Mesothelial cell of epicardium (in vitro differentiated cells): Measurements from ENCODE around the gene VN1R5. TPM values are rescaled to one million over a fixed set of nuclear protein-coding genes. Genes with fewer than 3 reads are reported as not detected.

ENCODE experiments used
- DNase-seq, 2 experiments: peaks; one replicate each; pipeline ENCODE4 v3.0.0; 2021; ENCODE audit warnings: low spot score in 2 of 2; ENCODE audit not compliant: unreplicated experiment in 2 of 2
- H3K27ac Mint-ChIP-seq: 2 replicates; pipeline ENCODE4 v1.8.0; 2021; ENCODE audit warnings: mixed read lengths
- H3K27me3 Mint-ChIP-seq: 2 replicates; pipeline ENCODE4 v1.8.0; 2021; ENCODE audit warnings: low read depth, mixed read lengths
- H3K36me3 Mint-ChIP-seq: 2 replicates; pipeline ENCODE4 v1.8.0; 2021; ENCODE audit warnings: mixed read lengths
- H3K4me1 Mint-ChIP-seq: 2 replicates; pipeline ENCODE4 v1.8.0; 2021; ENCODE audit warnings: mixed read lengths
- H3K4me3 Mint-ChIP-seq: 2 replicates; pipeline ENCODE4 v1.8.0; 2021; ENCODE audit warnings: mild to moderate bottlenecking, moderate library complexity, mixed read lengths
- H3K9me3 Mint-ChIP-seq: 2 replicates; pipeline ENCODE4 v1.8.0; 2021; ENCODE audit warnings: mixed read lengths
- total RNA-seq: library from RNA; stranded (reverse); gene quantifications from 3 replicates; pipeline ENCODE4 v1.2.1, GENCODE V29; 2021
- TF ChIP-seq, protein P1 (sequence below): fragments of 200-600 bp; sonication (generic); IDR thresholded peaks from one replicate; pipeline ENCODE4 v1.5.0; 2021; ENCODE audit warnings: antibody characterized with exemption; ENCODE audit not compliant: unreplicated experiment

VN1R5 gene
- total RNA-seq, 1 donor from 2014 or later: not detected

DNA sequence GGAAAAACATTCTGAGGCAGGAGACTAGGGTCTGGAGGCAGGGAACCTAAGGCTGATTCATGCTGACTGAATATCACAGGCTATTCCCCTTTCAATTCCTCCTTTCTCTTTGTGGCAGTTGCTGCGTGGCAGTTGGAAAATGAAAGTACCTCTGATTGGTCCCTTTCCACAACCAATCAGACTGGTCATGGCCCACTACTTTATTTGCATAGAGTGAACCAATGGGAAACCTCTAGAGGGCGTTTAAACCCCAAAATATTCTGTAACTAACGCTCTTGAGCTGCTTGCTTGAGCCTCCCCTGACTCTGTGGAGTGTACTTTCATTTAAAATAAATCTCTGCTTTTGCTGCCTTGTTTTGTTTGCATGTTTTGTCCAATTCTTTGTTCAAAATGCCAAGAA is 27.7 kb upstream of the VN1R5 start:
- no peak for DNase-seq
- Mint-ChIP-seq H3K9me3 (peaks cover 57% of the 10 kb centered on the region), H3K4me1 (no peaks in the 10 kb centered on the region), H3K27ac (no peak overlapping the region), H3K4me3 (no peak overlapping the region), H3K36me3 (no peaks in the 10 kb centered on the region), H3K27me3 (no peaks in the 10 kb centered on the region)
- TF ChIP-seq, protein P1, sequence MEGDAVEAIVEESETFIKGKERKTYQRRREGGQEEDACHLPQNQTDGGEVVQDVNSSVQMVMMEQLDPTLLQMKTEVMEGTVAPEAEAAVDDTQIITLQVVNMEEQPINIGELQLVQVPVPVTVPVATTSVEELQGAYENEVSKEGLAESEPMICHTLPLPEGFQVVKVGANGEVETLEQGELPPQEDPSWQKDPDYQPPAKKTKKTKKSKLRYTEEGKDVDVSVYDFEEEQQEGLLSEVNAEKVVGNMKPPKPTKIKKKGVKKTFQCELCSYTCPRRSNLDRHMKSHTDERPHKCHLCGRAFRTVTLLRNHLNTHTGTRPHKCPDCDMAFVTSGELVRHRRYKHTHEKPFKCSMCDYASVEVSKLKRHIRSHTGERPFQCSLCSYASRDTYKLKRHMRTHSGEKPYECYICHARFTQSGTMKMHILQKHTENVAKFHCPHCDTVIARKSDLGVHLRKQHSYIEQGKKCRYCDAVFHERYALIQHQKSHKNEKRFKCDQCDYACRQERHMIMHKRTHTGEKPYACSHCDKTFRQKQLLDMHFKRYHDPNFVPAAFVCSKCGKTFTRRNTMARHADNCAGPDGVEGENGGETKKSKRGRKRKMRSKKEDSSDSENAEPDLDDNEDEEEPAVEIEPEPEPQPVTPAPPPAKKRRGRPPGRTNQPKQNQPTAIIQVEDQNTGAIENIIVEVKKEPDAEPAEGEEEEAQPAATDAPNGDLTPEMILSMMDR: no peak

- TF ChIP-seq, protein P1: no peak
- Mint-ChIP-seq H3K27ac (no peak overlapping the region), H3K4me3 (no peak overlapping the region), H3K36me3 (no peaks in the 10 kb centered on the region), H3K4me1 (no peaks in the 10 kb centered on the region), H3K9me3 (peaks cover 16% of the 10 kb centered on the region), H3K27me3 (no peaks in the 10 kb centered on the region)
- DNase-seq: no peak
These were observed 14.2 kb upstream of the VN1R5 start for GRCh38 chr1:247241691-247242090.

DNA sequence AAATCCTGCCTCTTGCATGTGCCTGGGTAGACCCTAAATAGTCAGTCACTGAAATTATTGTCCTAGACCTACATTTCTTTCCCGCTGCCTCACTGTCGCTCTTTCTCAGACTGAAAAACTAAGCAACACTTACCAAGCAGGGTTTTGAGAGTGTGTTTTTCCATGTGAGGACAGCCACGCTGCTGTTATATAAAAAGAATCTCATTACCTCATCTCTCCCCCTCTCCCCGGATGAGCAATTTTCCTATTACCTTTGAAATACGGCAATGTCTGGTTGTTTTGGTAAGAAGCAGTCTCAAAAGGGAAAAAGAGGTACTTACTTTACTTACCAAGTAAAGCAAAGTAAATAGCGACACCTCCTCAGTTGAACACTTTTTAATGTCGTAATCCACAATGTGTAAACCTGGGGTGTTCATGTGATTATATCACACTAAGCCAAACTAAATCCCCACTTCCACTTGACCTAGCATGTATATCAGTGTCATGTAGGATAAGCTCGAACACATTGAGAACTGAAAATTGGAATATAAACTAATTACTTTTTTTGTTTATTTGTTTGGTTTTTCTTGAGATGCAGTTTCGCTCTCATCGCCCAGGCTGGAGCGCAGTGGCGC is 12.2 kb upstream of the VN1R5 start:
- TF ChIP-seq, protein P1: no peak
- DNase-seq: no peak
- H3K9me3 Mint-ChIP-seq: peaks cover 23% of the 10 kb centered on the region
- H3K4me3 Mint-ChIP-seq: no peak overlapping the region
- no peaks in the 10 kb centered on the region for H3K36me3 Mint-ChIP-seq
- no peaks in the 10 kb centered on the region for H3K27me3 Mint-ChIP-seq
- H3K27ac Mint-ChIP-seq: no peak overlapping the region
- H3K4me1 Mint-ChIP-seq: no peaks in the 10 kb centered on the region

DNA sequence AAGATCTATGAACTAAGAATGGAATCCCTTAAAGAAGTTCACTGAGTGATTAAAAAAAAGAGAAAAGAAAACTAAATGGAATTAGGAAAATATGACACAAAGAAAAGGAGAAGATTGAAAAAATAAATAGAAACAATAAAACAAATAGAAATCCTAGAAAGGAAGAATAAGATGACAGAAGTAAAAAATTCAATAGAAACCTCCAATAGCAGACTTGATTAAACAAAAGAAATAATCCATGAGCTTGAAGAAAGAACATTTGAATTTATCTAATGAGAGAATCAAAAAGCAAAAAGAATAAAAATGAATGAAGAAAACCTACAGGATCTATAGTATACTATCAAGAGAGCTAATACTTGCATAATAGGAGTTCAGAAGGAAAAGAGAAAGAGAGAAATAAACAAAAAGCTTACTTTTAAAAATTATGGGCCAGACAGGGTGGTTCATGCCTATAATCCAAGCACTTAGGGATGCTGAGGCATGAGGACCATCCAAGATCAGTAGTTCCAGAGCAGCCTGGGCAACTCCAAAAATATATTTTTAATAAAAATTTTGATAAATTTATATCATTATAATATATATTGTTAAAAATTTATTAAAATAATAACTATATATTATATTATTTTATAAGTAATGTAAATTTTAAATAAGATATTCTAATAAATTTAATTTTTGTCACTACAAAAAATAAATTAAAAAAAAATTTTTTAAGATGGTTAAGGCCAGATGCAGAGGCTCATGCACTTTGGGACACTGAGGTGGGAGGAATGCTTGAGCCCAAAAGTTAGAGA is 9.4 kb upstream of the VN1R5 start:
- H3K4me3 Mint-ChIP-seq: no peak overlapping the region
- H3K4me1 Mint-ChIP-seq: no peaks in the 10 kb centered on the region
- peaks cover 29% of the 10 kb centered on the region for H3K9me3 Mint-ChIP-seq
- H3K27me3 Mint-ChIP-seq: no peaks in the 10 kb centered on the region
- no peak for DNase-seq
- TF ChIP-seq, protein P1: no peak
- H3K27ac Mint-ChIP-seq: no peak overlapping the region
- no peaks in the 10 kb centered on the region for H3K36me3 Mint-ChIP-seq

DNA sequence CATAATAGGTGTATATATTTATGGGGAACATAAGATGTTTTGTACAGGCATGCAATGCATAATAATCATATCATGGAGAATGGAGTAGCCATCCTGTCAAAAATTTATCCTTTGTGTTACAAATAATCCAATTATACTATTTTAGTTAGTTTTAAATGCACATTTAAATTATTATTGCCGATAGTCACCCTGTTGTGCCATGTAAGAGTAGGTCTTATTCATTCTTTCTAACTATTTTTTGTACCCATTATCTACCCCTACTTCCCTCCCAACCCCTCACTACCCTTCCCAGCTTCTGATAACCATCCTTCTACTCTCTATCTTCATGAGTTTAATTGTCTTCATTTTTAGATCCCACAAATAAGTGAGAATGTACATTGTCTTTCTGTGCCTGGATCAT is 8.3 kb upstream of the VN1R5 start:
- DNase-seq: no peak
- no peak overlapping the region for H3K27ac Mint-ChIP-seq
- no peaks in the 10 kb centered on the region for H3K27me3 Mint-ChIP-seq
- H3K4me1 Mint-ChIP-seq: no peaks in the 10 kb centered on the region
- no peak overlapping the region for H3K4me3 Mint-ChIP-seq
- TF ChIP-seq, protein P1: no peak
- H3K9me3 Mint-ChIP-seq: peaks cover 29% of the 10 kb centered on the region
- H3K36me3 Mint-ChIP-seq: no peaks in the 10 kb centered on the region
